Measurements from ENCODE around the gene DENND1A.

The DENND1A gene

GRCh38 chr9:123397975-123398374, 532.0 kb downstream of the DENND1A start:
- no peak for DNase-seq

GRCh38 chr9:123395689-123396511, 534.0 kb downstream of the DENND1A start:
- DNase-seq, result no peak

- peak; percentile 77 for DNase-seq
These were observed 534.6 kb downstream of the DENND1A start for GRCh38 chr9:123395276-123395688.

GRCh38 chr9:123394291-123395235, 535.4 kb downstream of the DENND1A start:
- no peak for DNase-seq

GRCh38 chr9:123392802-123393201, 537.1 kb downstream of the DENND1A start:
- no peak for DNase-seq

GRCh38 chr9:123391946-123392345, 538.0 kb downstream of the DENND1A start:
- DNase-seq, result no peak

- no peak for DNase-seq
These were observed 538.7 kb downstream of the DENND1A start for GRCh38 chr9:123391233-123391632.

GRCh38 chr9:123390337-123391135, 539.4 kb downstream of the DENND1A start:
- DNase-seq, result no peak

- no peak for DNase-seq
These were observed 540.2 kb downstream of the DENND1A start for GRCh38 chr9:123389698-123390097.

- no peak for DNase-seq
These were observed 540.9 kb downstream of the DENND1A start for GRCh38 chr9:123389070-123389469.

- no peak for DNase-seq
These were observed 542.2 kb downstream of the DENND1A start for GRCh38 chr9:123387686-123388085.

GRCh38 chr9:123383512-123384170, 546.3 kb downstream of the DENND1A start:
- no peak for DNase-seq

GRCh38 chr9:123382653-123383511, 547.0 kb downstream of the DENND1A start:
- DNase-seq, result no peak

- no peak for DNase-seq
These were observed 548.8 kb downstream of the DENND1A start for GRCh38 chr9:123380852-123381705.

GRCh38 chr9:123378956-123379660, 550.8 kb downstream of the DENND1A start:
- no peak for DNase-seq

- DNase-seq, result no peak
These were observed 551.9 kb downstream of the DENND1A start for GRCh38 chr9:123378025-123378424.

GRCh38 chr9:123377211-123377971, 552.5 kb downstream of the DENND1A start:
- no peak for DNase-seq

- DNase-seq, result no peak
These were observed 553.5 kb downstream of the DENND1A start for GRCh38 chr9:123376218-123377071.

Measured in NCI-H774 (cell line).